ENCODE data around the gene RTL10. TPM values are rescaled to one million over a fixed set of nuclear protein-coding genes. Genes with fewer than 3 reads are reported as not detected.
A peak's percentile ranks its signal among the peaks of the same experiment; 100 is the strongest.

RTL10 gene
- total RNA-seq, 1 donor from 2014 or later = 8.4 TPM

GRCh38 chr22:19864538-19865106 lies 9.9 kb upstream of the RTL10 start:
- DNase-seq (ENCODE audit: low spot score) = no peak

GRCh38 chr22:19863571-19863970 lies 8.9 kb upstream of the RTL10 start:
- DNase-seq (ENCODE audit: low spot score) = no peak

- no peak for DNase-seq (ENCODE audit: low spot score)
Measured at GRCh38 chr22:19862619-19863246, 8.1 kb upstream of the RTL10 start.

- no peak for DNase-seq (ENCODE audit: low spot score)
Measured at GRCh38 chr22:19859861-19860510, 5.3 kb upstream of the RTL10 start.

GRCh38 chr22:19857382-19857781 lies 2.7 kb upstream of the RTL10 start:
- DNase-seq (ENCODE audit: low spot score) = no peak

GRCh38 chr22:19855504-19856409 lies 1.1 kb upstream of the RTL10 start:
- DNase-seq (ENCODE audit: low spot score) = peak; percentile 91

GRCh38 chr22:19853879-19854777 lies 546 bp downstream of the RTL10 start:
- peak; percentile 89 for DNase-seq (ENCODE audit: low spot score)

GRCh38 chr22:19853058-19853878 lies 1.4 kb downstream of the RTL10 start:
- no peak for DNase-seq (ENCODE audit: low spot score)

- no peak for DNase-seq (ENCODE audit: low spot score)
Measured at GRCh38 chr22:19852177-19852781, 2.4 kb downstream of the RTL10 start.

GRCh38 chr22:19851291-19852176 lies 3.1 kb downstream of the RTL10 start:
- no peak for DNase-seq (ENCODE audit: low spot score)

- DNase-seq (ENCODE audit: low spot score) = no peak
Measured at GRCh38 chr22:19850763-19851109, 3.9 kb downstream of the RTL10 start.

- DNase-seq (ENCODE audit: low spot score) = no peak
Measured at GRCh38 chr22:19849835-19850762, 4.6 kb downstream of the RTL10 start.

- DNase-seq (ENCODE audit: low spot score) = no peak
Measured at GRCh38 chr22:19848298-19849224, 6.1 kb downstream of the RTL10 start.

GRCh38 chr22:19847345-19847632 lies 7.4 kb downstream of the RTL10 start:
- DNase-seq (ENCODE audit: low spot score) = no peak

GRCh38 chr22:19846620-19847344 lies 7.9 kb downstream of the RTL10 start:
- no peak for DNase-seq (ENCODE audit: low spot score)

Data from mesenteric fat pad (tissue), 1 donor.